ENCODE results near the gene ARPC5L. TPM values are rescaled to one million over a fixed set of nuclear protein-coding genes. Genes with fewer than 3 reads are reported as not detected.
"Not testable (repeated sequence)": the region's sequence is repeated elsewhere in the genome, so short reads cannot be mapped to it uniquely, and the experiment has no call there.

The ARPC5L gene
- total RNA-seq, 1 donor from 2014 or later, result 36.6 TPM

DNA sequence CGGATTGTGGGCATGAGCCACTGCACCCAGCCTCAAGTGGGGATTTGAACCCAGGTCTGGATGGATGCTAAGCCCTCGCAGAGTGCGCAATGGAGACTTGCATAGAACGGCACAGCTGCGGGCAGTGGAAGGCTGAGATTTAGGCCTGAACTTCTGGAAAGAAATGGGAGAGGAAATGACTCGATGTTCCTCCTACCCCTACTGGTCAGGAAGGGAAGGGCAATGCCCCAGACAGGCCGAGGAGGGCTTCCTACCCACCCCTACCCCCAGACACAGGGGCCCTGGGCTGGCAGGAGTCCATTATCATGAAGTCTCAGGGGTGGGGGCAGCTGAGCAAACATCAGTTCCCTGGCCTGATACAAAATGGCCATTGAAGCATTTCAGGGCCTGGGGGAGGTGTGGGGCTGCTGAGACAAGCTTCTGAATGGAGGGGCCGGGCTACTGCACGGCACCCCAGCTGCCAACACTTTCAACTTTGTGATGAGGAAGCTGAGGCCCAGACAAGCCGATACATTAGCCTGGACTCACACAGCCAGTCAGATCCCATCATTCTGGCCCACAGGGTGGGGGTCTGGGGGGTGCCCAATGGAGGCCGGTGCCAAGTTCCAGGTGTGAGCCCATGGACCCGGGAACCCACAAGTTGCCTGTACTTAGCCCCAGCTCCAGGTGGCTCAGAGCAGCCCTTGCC, 22.2 kb upstream of the ARPC5L start:
- no peak for DNase-seq (ENCODE audit: low spot score, unreplicated experiment)
- Mint-ChIP-seq H3K9me3 (ENCODE audit: low read depth) (no peaks in the 10 kb centered on the region), H3K4me1 (ENCODE audit: low read depth) (peaks cover 6% of the 10 kb centered on the region), H3K4me3 (ENCODE audit: low read depth) (no peak overlapping the region), H3K36me3 (ENCODE audit: insufficient read depth) (no peaks in the 10 kb centered on the region), H3K27ac (no peak overlapping the region), H3K27me3 (no peaks in the 10 kb centered on the region)
- TF ChIP-seq CTCF (IDR thresholded peaks at IDR 0.05; ENCODE audit: unreplicated experiment), result peak; percentile 64

GRCh38 chr9:124840300-124840833, 21.6 kb upstream of the ARPC5L start:
- Mint-ChIP-seq H3K9me3 (ENCODE audit: low read depth) (no peaks in the 10 kb centered on the region), H3K27me3 (no peaks in the 10 kb centered on the region), H3K27ac (peak overlapping the region; percentile 74), H3K36me3 (ENCODE audit: insufficient read depth) (no peaks in the 10 kb centered on the region), H3K4me3 (ENCODE audit: low read depth) (no peak overlapping the region), H3K4me1 (ENCODE audit: low read depth) (peaks cover 6% of the 10 kb centered on the region)
- DNase-seq (ENCODE audit: low spot score, unreplicated experiment), result no peak
- TF ChIP-seq CTCF (IDR thresholded peaks at IDR 0.05; ENCODE audit: unreplicated experiment), result peak; percentile 45

- no peak overlapping the region for H3K4me3 Mint-ChIP-seq (ENCODE audit: low read depth)
- TF ChIP-seq CTCF (IDR thresholded peaks at IDR 0.05; ENCODE audit: unreplicated experiment), result no peak
These were observed 20.7 kb upstream of the ARPC5L start for GRCh38 chr9:124841075-124841821.

DNA sequence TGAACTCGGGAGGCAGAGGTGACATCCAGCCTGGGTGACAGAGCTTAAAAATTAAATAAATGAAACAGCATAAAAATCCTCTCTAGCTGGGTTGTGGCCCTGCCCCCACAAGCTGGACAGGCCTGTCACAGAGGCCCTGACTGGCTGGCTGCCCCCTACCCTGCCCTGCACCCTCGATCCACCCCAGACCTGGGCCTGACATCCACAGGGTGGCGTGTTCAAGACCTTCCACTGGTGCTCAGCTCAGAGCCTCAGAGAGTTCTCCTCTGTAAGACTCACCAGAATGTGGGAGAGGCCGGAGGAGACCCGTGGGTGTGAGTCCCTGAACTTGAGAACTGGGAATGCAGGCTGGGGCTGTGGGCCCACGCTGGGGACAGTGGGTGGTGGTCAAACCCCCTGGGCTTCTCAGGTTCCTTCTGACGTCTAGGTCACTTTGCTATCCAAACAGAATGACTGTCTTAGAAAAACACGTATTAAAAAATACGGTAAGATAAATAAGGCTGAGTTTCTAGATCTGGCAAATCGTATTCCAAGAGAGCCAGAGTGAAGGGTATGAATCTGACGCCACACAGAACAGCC, 18.4 kb upstream of the ARPC5L start:
- Mint-ChIP-seq H3K4me1 (ENCODE audit: low read depth) (peaks cover 6% of the 10 kb centered on the region), H3K4me3 (ENCODE audit: low read depth) (no peak overlapping the region), H3K9me3 (ENCODE audit: low read depth) (no peaks in the 10 kb centered on the region), H3K27ac (no peak overlapping the region), H3K36me3 (ENCODE audit: insufficient read depth) (no peaks in the 10 kb centered on the region), H3K27me3 (no peaks in the 10 kb centered on the region)
- DNase-seq (ENCODE audit: low spot score, unreplicated experiment), result no peak
- TF ChIP-seq CTCF (IDR thresholded peaks at IDR 0.05; ENCODE audit: unreplicated experiment), result no peak

More at GRCh38 chr9:124841075-124841821, 20.7 kb upstream of the ARPC5L start:
- H3K9me3 Mint-ChIP-seq (ENCODE audit: low read depth), result no peaks in the 10 kb centered on the region
- H3K27me3 Mint-ChIP-seq, result no peaks in the 10 kb centered on the region
- peak overlapping the region; percentile 74 for H3K27ac Mint-ChIP-seq
- H3K36me3 Mint-ChIP-seq (ENCODE audit: insufficient read depth), result no peaks in the 10 kb centered on the region
- H3K4me1 Mint-ChIP-seq (ENCODE audit: low read depth), result peaks cover 6% of the 10 kb centered on the region
- no peak for DNase-seq (ENCODE audit: low spot score, unreplicated experiment)

DNA sequence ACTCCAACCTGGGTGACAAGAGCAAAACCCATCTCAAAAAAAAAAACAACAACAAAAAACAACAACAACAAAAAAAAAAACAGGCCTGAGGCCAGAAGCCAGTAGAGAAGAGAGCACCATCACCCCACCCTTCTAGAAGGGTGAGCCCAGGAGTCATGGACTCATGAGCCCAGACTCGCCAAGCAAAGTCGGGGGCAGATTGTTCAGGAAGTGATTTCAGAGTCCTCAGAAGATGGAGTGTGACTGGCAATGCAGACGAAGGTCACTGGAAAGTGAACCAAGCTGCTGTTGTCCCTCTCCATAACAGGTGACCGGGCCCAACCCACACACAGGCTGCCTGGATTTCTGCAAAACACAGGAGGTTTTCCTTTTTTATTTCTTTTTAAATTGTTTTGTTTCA, 17.6 kb upstream of the ARPC5L start:
- DNase-seq (ENCODE audit: low spot score, unreplicated experiment), result no peak
- no peak overlapping the region for H3K27ac Mint-ChIP-seq
- no peaks in the 10 kb centered on the region for H3K36me3 Mint-ChIP-seq (ENCODE audit: insufficient read depth)
- TF ChIP-seq CTCF (IDR thresholded peaks at IDR 0.05; ENCODE audit: unreplicated experiment), result no peak
- H3K9me3 Mint-ChIP-seq (ENCODE audit: low read depth), result no peaks in the 10 kb centered on the region
- H3K27me3 Mint-ChIP-seq, result no peaks in the 10 kb centered on the region
- no peak overlapping the region for H3K4me3 Mint-ChIP-seq (ENCODE audit: low read depth)
- H3K4me1 Mint-ChIP-seq (ENCODE audit: low read depth), result peaks cover 6% of the 10 kb centered on the region

- not testable (repeated sequence) for H3K27ac Mint-ChIP-seq; H3K27me3 Mint-ChIP-seq; H3K4me1 Mint-ChIP-seq (ENCODE audit: low read depth); DNase-seq (ENCODE audit: low spot score, unreplicated experiment); H3K36me3 Mint-ChIP-seq (ENCODE audit: insufficient read depth); H3K4me3 Mint-ChIP-seq (ENCODE audit: low read depth); H3K9me3 Mint-ChIP-seq (ENCODE audit: low read depth)
These were observed 15.5 kb upstream of the ARPC5L start for GRCh38 chr9:124846467-124846866.
